HUES64 (cell line): ENCODE measurements around the gene CFAP46.

ENCODE experiments used
- H3K27ac ChIP-seq: 2 replicates; pipeline ENCODE4 v1.7.0; 2013; ENCODE audit warnings: low read depth, low read length, inconsistent platforms
- H3K27me3 ChIP-seq: 2 replicates; pipeline ENCODE4 v1.6.1; 2013; ENCODE audit warnings: mild to moderate bottlenecking, low read length; ENCODE audit not compliant: insufficient read depth
- H3K36me3 ChIP-seq: 2 replicates; pipeline ENCODE4 v1.6.1; 2013; ENCODE audit warnings: mild to moderate bottlenecking, low read length; ENCODE audit not compliant: insufficient read depth
- H3K4me1 ChIP-seq: 2 replicates; pipeline ENCODE4 v1.6.1; 2013; ENCODE audit warnings: mild to moderate bottlenecking, low read length, moderate library complexity; ENCODE audit not compliant: insufficient read depth
- H3K4me3 ChIP-seq: 2 replicates; pipeline ENCODE4 v1.5.1; 2013; ENCODE audit warnings: mild to moderate bottlenecking, low read length, moderate library complexity
- H3K9ac ChIP-seq: 2 replicates; pipeline ENCODE4 v1.6.1; 2013; ENCODE audit warnings: mild to moderate bottlenecking, low read depth, low read length
- H3K9me3 ChIP-seq: 2 replicates; pipeline ENCODE4 v1.6.1; 2013; ENCODE audit warnings: low read depth, low read length; ENCODE audit not compliant: insufficient read depth
- WGBS: fragments of 150-250, 120-280 bp; methylation state at CpG from one replicate; pipeline ENCODE4 v1.1.7; 2013; ENCODE audit warnings: missing lambda C conversion rate; 5-methylcytosine and 5-hydroxymethylcytosine counted together

The CFAP46 gene

GRCh38 chr10:132838346-132838970, 103.9 kb downstream of the CFAP46 start:
- H3K27ac ChIP-seq, result no peak overlapping the region
- H3K4me1 ChIP-seq, result no peaks in the 10 kb centered on the region
- H3K27me3 ChIP-seq, result no peaks in the 10 kb centered on the region
- no peak overlapping the region for H3K4me3 ChIP-seq
- no peak overlapping the region for H3K9ac ChIP-seq
- 96% methylated on average over 21 of the region's 21 CpGs for WGBS
- peaks cover 16% of the 10 kb centered on the region for H3K9me3 ChIP-seq
- no peaks in the 10 kb centered on the region for H3K36me3 ChIP-seq

GRCh38 chr10:132837905-132838304, 104.5 kb downstream of the CFAP46 start:
- Histone ChIP-seq H3K4me1 (no peaks in the 10 kb centered on the region), H3K36me3 (no peaks in the 10 kb centered on the region), H3K9ac (no peak overlapping the region), H3K27me3 (no peaks in the 10 kb centered on the region), H3K27ac (no peak overlapping the region), H3K9me3 (peaks cover 13% of the 10 kb centered on the region), H3K4me3 (no peak overlapping the region)
- 92% methylated on average over 21 of the region's 21 CpGs for WGBS

GRCh38 chr10:132836832-132837540, 105.4 kb downstream of the CFAP46 start:
- no peak overlapping the region for H3K9ac ChIP-seq
- no peaks in the 10 kb centered on the region; the same call in 1 of the 2 replicates for H3K27me3 ChIP-seq
- H3K27ac ChIP-seq, result no peak overlapping the region
- peaks cover 4% of the 10 kb centered on the region for H3K9me3 ChIP-seq
- 50% methylated on average over 34 of the region's 34 CpGs for WGBS
- no peak overlapping the region for H3K4me3 ChIP-seq
- H3K4me1 ChIP-seq, result no peaks in the 10 kb centered on the region
- no peaks in the 10 kb centered on the region for H3K36me3 ChIP-seq

GRCh38 chr10:132836248-132836831, 106.0 kb downstream of the CFAP46 start:
- WGBS, result 78% methylated on average over 27 of the region's 27 CpGs

GRCh38 chr10:132835848-132836233, 106.5 kb downstream of the CFAP46 start:
- H3K27me3 ChIP-seq, result no peaks in the 10 kb centered on the region; the same call in 1 of the 2 replicates
- no peaks in the 10 kb centered on the region for H3K9me3 ChIP-seq
- no peaks in the 10 kb centered on the region for H3K4me1 ChIP-seq
- no peak overlapping the region for H3K4me3 ChIP-seq
- no peak overlapping the region for H3K9ac ChIP-seq
- no peak overlapping the region for H3K27ac ChIP-seq
- no peaks in the 10 kb centered on the region for H3K36me3 ChIP-seq
- 52% methylated on average over 9 of the region's 18 CpGs for WGBS

More at GRCh38 chr10:132836248-132836831, 106.0 kb downstream of the CFAP46 start:
- H3K36me3 ChIP-seq, result no peaks in the 10 kb centered on the region
- no peaks in the 10 kb centered on the region; the same call in 1 of the 2 replicates for H3K27me3 ChIP-seq
- no peak overlapping the region for H3K9ac ChIP-seq
- no peaks in the 10 kb centered on the region for H3K9me3 ChIP-seq
- H3K27ac ChIP-seq, result no peak overlapping the region
- H3K4me1 ChIP-seq, result no peaks in the 10 kb centered on the region
- H3K4me3 ChIP-seq, result no peak overlapping the region

- Histone ChIP-seq H3K9me3 (no peaks in the 10 kb centered on the region), H3K4me3 (no peak overlapping the region), H3K9ac (no peak overlapping the region), H3K27ac (no peak overlapping the region), H3K36me3 (no peaks in the 10 kb centered on the region), H3K27me3 (no peaks in the 10 kb centered on the region; the same call in 1 of the 2 replicates), H3K4me1 (no peaks in the 10 kb centered on the region)
- WGBS, result 91% methylated on average over 24 of the region's 25 CpGs
Observed at GRCh38 chr10:132834891-132835847, 107.2 kb downstream of the CFAP46 start.

- Histone ChIP-seq H3K27ac (no peak overlapping the region), H3K9me3 (no peaks in the 10 kb centered on the region), H3K9ac (no peak overlapping the region), H3K4me3 (no peak overlapping the region), H3K36me3 (no peaks in the 10 kb centered on the region), H3K27me3 (no peaks in the 10 kb centered on the region; the same call in 1 of the 2 replicates), H3K4me1 (no peaks in the 10 kb centered on the region)
- 94% methylated on average over 18 of the region's 18 CpGs for WGBS
Observed at GRCh38 chr10:132834311-132834761, 108.0 kb downstream of the CFAP46 start.

GRCh38 chr10:132833421-132834111, 108.8 kb downstream of the CFAP46 start:
- Histone ChIP-seq H3K9ac (no peak overlapping the region), H3K27ac (no peak overlapping the region), H3K4me3 (no peak overlapping the region), H3K9me3 (no peaks in the 10 kb centered on the region), H3K36me3 (no peaks in the 10 kb centered on the region), H3K4me1 (no peaks in the 10 kb centered on the region), H3K27me3 (no peaks in the 10 kb centered on the region; the same call in 1 of the 2 replicates)
- WGBS, result 87% methylated on average over 29 of the region's 29 CpGs

- Histone ChIP-seq H3K27me3 (no peaks in the 10 kb centered on the region; the same call in 1 of the 2 replicates), H3K4me3 (no peak overlapping the region), H3K9me3 (no peaks in the 10 kb centered on the region), H3K36me3 (no peaks in the 10 kb centered on the region), H3K9ac (no peak overlapping the region), H3K4me1 (no peaks in the 10 kb centered on the region), H3K27ac (no peak overlapping the region)
- 90% methylated on average over 30 of the region's 30 CpGs for WGBS
Observed at GRCh38 chr10:132832186-132832969, 110.0 kb downstream of the CFAP46 start.

GRCh38 chr10:132829403-132829802, 113.0 kb downstream of the CFAP46 start:
- WGBS, result 89% methylated on average over 8 of the region's 8 CpGs

More at GRCh38 chr10:132829403-132829802, 113.0 kb downstream of the CFAP46 start:
- Histone ChIP-seq H3K9ac (no peak overlapping the region), H3K4me1 (no peaks in the 10 kb centered on the region), H3K36me3 (no peaks in the 10 kb centered on the region), H3K27me3 (no peaks in the 10 kb centered on the region; the same call in 1 of the 2 replicates), H3K27ac (no peak overlapping the region), H3K4me3 (no peak overlapping the region), H3K9me3 (peaks cover 19% of the 10 kb centered on the region)
